B cell (primary cell): Measurements from ENCODE around the gene WDFY4. TPM values are rescaled to one million over a fixed set of nuclear protein-coding genes. Genes with fewer than 3 reads are reported as not detected.

Source experiments
- ATAC-seq: fragments of 200-7000 bp; cut with Tn5 transposase; one replicate; pipeline ENCODE4 v1.10.0; 2021; ENCODE audit warnings: low read depth, mild to moderate bottlenecking, moderate number of reproducible peaks, moderate library complexity
- CTCF ChIA-PET: fragments of 350-600 bp; sonication (Branson Sonifier 250); formaldehyde crosslinking; loops from one replicate; lab custom pipeline; 2021; ENCODE audit warnings: antibody characterized with exemption, inconsistent platforms; lab: Charles Lee
- POLR2A ChIA-PET: fragments of 350-600 bp; sonication (Branson Sonifier 250); formaldehyde crosslinking; loops from one replicate; lab custom pipeline; 2021; ENCODE audit warnings: antibody characterized with exemption; lab: Charles Lee
- DNase-seq: peaks from one replicate; pipeline ENCODE4 v3.0.0; 2013
- H2AFZ ChIP-seq: 2 replicates; pipeline ENCODE4 v1.6.1; 2012; ENCODE audit warnings: mild to moderate bottlenecking, low read depth, low read length; ENCODE audit not compliant: insufficient read depth, poor library complexity, severe bottlenecking
- H3K27ac ChIP-seq, 2 donors: 1 replicate in 1 of 2; 2 replicates in 1 of 2; pipeline ENCODE4 v1.5.1; 2012 to 2013; ENCODE audit warnings: low read length in 2 of 2, mild to moderate bottlenecking in 2 of 2, moderate library complexity in 1 of 2
- H3K27me3 ChIP-seq, 4 experiments: fragments of 200-600 bp in 1 of 4; sonication (generic) in 1 of 4; replicated peaks in 1 of 4; 1 replicate in 2 of 4; 2 replicates in 2 of 4; pipeline versions ENCODE4 v1.6.1 to v1.7.0; 2013 to 2016; ENCODE audit warnings: low read length in 3 of 4, mild to moderate bottlenecking in 2 of 4, mixed read lengths in 1 of 4, moderate library complexity in 1 of 4; ENCODE audit not compliant: insufficient read depth in 4 of 4, control insufficient read depth in 3 of 4; ENCODE audit errors: control extremely low read depth in 1 of 4
- H3K36me3 ChIP-seq, 2 experiments: replicated peaks in 1 of 2; 1 replicate in 1 of 2; 2 replicates in 1 of 2; pipeline versions ENCODE4 v1.6.1 to v1.7.1; 2013; ENCODE audit warnings: low read length in 1 of 2; ENCODE audit not compliant: insufficient read depth in 2 of 2, control insufficient read depth in 1 of 2; ENCODE audit errors: control extremely low read depth in 1 of 2, extremely low read depth in 1 of 2
- H3K4me1 ChIP-seq, 2 donors: fragments of 200-600 bp in 1 of 2; sonication (generic) in 1 of 2; 1 replicate in 1 of 2; 2 replicates in 1 of 2; pipeline versions ENCODE4 v1.5.1 to v1.6.1; 2013 to 2017; ENCODE audit warnings: low read length in 2 of 2; ENCODE audit not compliant: control insufficient read depth in 2 of 2, insufficient read depth in 2 of 2
- H3K4me2 ChIP-seq: replicated peaks from 2 replicates; pipeline ENCODE3; 2012; ENCODE audit warnings: mild to moderate bottlenecking, low read depth, low read length; ENCODE audit not compliant: poor library complexity, severe bottlenecking
- H3K4me3 ChIP-seq, 5 experiments: fragments of 200-600 bp in 1 of 5; sonication (generic) in 1 of 5; 1 replicate in 3 of 5; 2 replicates in 2 of 5; pipeline versions ENCODE4 v1.5.1 to v1.7.0; 2011 to 2016; ENCODE audit warnings: low read length in 4 of 5, mild to moderate bottlenecking in 4 of 5, low read depth in 2 of 5, control low read depth in 1 of 5, moderate library complexity in 1 of 5; ENCODE audit not compliant: insufficient read depth in 1 of 5; ENCODE audit errors: control extremely low read depth in 1 of 5, extremely low read depth in 1 of 5
- H3K79me2 ChIP-seq: fragments of 200-600 bp; sonication (generic); one replicate; pipeline ENCODE4 v1.6.0; 2016; ENCODE audit warnings: low read length; ENCODE audit not compliant: control insufficient read depth, insufficient read depth
- H3K9ac ChIP-seq: fragments of 200-600 bp; sonication (generic); 2 replicates; pipeline ENCODE4 v1.6.1; 2017; ENCODE audit warnings: mild to moderate bottlenecking, low read length, moderate library complexity
- H3K9me3 ChIP-seq, 3 donors: one replicate each; pipeline versions ENCODE4 v1.6.1 to v1.7.1; 2013; ENCODE audit warnings: low read length in 2 of 3; ENCODE audit not compliant: control insufficient read depth in 2 of 3, insufficient read depth in 1 of 3; ENCODE audit errors: control extremely low read depth in 1 of 3
- H4K20me1 ChIP-seq: 2 replicates; pipeline ENCODE4 v1.6.0; 2012; ENCODE audit warnings: mild to moderate bottlenecking, low read length; ENCODE audit not compliant: insufficient read depth, control insufficient read depth, poor library complexity, severe bottlenecking
- H3K27ac Mint-ChIP-seq: one replicate; pipeline ENCODE4 v1.8.0; 2021; ENCODE audit warnings: mixed read lengths
- H3K27me3 Mint-ChIP-seq: one replicate; pipeline ENCODE4 v1.8.0; 2021; ENCODE audit warnings: mixed read lengths
- H3K4me1 Mint-ChIP-seq: one replicate; pipeline ENCODE4 v1.8.0; 2021; ENCODE audit warnings: mixed read lengths
- H3K4me3 Mint-ChIP-seq: one replicate; pipeline ENCODE4 v1.8.0; 2021; ENCODE audit warnings: mixed read lengths
- H3K9me3 Mint-ChIP-seq: one replicate; pipeline ENCODE4 v1.8.0; 2022; ENCODE audit warnings: mixed read lengths; ENCODE audit not compliant: insufficient read depth
- EZH2 ChIP-seq: IDR thresholded peaks from 2 replicates; pipeline ENCODE4 v1.6.1; 2012; ENCODE audit warnings: borderline replicate concordance, low read depth, mild to moderate bottlenecking, moderate library complexity, low read length; ENCODE audit not compliant: insufficient read depth, poor library complexity, severe bottlenecking
- WGBS: methylation state at CpG from one replicate; pipeline ENCODE4 v1.1.5; 2013; ENCODE audit warnings: missing lambda C conversion rate; ENCODE audit not compliant: insufficient coverage; 5-methylcytosine and 5-hydroxymethylcytosine counted together
- intact Hi-C: fragments of 100-400 bp; cut with micrococcal nuclease; formaldehyde crosslinking; loops from one replicate; pipeline ENCODE4 v1.10.0; 2022
- polyA plus RNA-seq: library from polyadenylated mRNA; depleted of rRNA; stranded (reverse); fragments of >200 nt; gene quantifications from 2 replicates; pipeline ENCODE4 v1.2.3, GENCODE V29; 2012
- total RNA-seq, 2 donors: library from RNA; stranded (reverse); fragments of 120-200 nt in 1 of 2; gene quantifications; 1 replicate in 1 of 2; 2 replicates in 1 of 2; pipeline versions ENCODE4 v1.2.3 to v1.2.4, GENCODE V29; 2013 to 2022
- TF ChIP-seq, protein P1 (sequence below): fragments of 200-600 bp; IDR thresholded peaks from one replicate; pipeline ENCODE4 v1.8.0; 2022; ENCODE audit warnings: antibody characterized with exemption, mild to moderate bottlenecking

Gene WDFY4
- total and polyA plus RNA-seq, 2 donors (not counting 1 experiment from before 2014, with no cell fraction given), result 262 to 560 TPM

DNA sequence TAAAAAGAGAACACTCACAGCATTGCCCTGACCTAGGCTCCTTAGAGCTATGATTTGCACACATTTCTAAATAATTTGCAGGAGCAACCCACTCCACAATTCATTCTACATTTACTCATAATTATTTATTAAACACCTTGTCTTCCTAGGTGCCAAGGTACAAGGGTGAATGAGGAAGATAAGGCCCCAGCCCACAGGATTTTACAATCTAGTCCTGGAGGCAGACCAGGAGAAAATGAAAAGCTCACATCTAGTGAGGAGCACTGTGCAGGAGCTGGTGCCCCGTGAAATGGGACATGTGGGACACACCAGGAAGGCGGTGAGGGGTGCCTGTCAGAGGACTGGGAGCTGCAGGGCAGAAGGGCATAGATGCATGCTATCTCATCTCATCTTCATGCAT lies 314.7 kb downstream of the WDFY4 start:
- Histone ChIP-seq H3K36me3 (no peaks in the 10 kb centered on the region), H3K4me1 (no peaks in the 10 kb centered on the region), H3K27ac (no peak overlapping the region), H3K27me3 (peaks cover 0 to 2% (median 0%) of the 10 kb centered on the region in 4 experiments), H3K9me3 (peaks cover 0 to 4% (median 0%) of the 10 kb centered on the region in 3 donors), H3K79me2 (no peaks in the 10 kb centered on the region), H3K4me2 (no peak overlapping the region), H2AFZ (no peak overlapping the region), H4K20me1 (no peaks in the 10 kb centered on the region), H3K4me3 (no peak overlapping the region), H3K9ac (no peak overlapping the region)
- CTCF ChIA-PET, result no interaction called here
- TF ChIP-seq, protein P1, sequence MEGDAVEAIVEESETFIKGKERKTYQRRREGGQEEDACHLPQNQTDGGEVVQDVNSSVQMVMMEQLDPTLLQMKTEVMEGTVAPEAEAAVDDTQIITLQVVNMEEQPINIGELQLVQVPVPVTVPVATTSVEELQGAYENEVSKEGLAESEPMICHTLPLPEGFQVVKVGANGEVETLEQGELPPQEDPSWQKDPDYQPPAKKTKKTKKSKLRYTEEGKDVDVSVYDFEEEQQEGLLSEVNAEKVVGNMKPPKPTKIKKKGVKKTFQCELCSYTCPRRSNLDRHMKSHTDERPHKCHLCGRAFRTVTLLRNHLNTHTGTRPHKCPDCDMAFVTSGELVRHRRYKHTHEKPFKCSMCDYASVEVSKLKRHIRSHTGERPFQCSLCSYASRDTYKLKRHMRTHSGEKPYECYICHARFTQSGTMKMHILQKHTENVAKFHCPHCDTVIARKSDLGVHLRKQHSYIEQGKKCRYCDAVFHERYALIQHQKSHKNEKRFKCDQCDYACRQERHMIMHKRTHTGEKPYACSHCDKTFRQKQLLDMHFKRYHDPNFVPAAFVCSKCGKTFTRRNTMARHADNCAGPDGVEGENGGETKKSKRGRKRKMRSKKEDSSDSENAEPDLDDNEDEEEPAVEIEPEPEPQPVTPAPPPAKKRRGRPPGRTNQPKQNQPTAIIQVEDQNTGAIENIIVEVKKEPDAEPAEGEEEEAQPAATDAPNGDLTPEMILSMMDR, result no peak
- no peak for TF ChIP-seq EZH2
- no peak overlapping the region for H3K27ac Mint-ChIP-seq
- peaks cover 4% of the 10 kb centered on the region for H3K27me3 Mint-ChIP-seq
- DNase-seq, result no peak
- no peaks in the 10 kb centered on the region for H3K9me3 Mint-ChIP-seq
- POLR2A ChIA-PET, result no interaction called here
- H3K4me3 Mint-ChIP-seq, result no peak overlapping the region
- H3K4me1 Mint-ChIP-seq, result no peaks in the 10 kb centered on the region
- 94% methylated on average over 2 of the region's 2 CpGs for WGBS
- ATAC-seq, result no peak
- intact Hi-C loops, result no loop called here

DNA sequence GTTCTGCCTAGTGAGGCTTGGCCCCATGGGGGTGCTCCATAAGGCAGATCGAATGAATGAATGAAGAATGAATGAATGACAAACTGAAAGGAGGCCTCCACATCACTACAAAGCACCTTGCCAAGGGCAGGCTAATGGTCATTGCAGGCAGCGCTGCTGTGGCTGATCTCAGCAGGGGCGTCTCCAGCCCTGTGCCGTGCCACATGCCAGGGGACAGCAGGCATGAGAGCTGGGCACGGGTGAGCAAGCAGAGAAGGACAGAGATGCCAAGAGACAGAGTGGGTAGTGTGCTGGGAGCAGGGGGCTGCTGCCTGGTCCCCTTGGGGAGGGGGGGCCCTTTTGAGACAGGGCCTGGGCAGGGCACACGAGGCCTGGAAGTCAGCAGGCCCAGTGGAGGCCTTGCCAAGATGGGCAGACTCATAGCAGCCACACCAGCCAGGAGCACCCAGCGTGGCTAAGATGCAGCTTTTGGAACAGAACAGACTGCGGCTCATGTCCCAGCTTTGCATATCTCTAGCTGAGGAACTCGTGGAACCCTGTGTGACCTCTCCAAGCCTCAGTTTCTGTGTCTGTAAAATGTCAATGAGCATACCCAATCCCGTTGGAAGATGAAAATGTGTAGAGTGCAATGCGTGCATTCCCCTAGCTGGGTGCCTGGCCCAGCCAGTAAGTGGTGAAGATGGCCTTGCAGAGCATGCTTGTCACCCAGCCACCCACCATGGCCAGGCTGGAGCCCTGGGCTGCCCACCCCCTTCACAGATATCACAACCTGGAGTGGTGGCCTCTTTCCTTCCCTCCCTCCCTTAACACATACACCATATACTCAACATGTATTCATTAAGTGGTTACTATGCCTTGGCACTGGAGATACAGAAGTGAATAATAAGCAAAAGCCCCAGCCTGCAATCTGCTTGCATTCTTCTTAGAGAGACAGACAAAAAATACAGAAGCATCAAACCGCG lies 316.0 kb downstream of the WDFY4 start:
- Histone ChIP-seq H3K36me3 (no peaks in the 10 kb centered on the region), H3K27ac (no peak overlapping the region), H3K4me3 (no peak overlapping the region), H3K9ac (no peak overlapping the region), H3K9me3 (peaks cover 0 to 4% (median 0%) of the 10 kb centered on the region in 3 donors), H3K4me2 (no peak overlapping the region), H4K20me1 (no peaks in the 10 kb centered on the region), H3K79me2 (no peaks in the 10 kb centered on the region), H3K27me3 (peaks cover 0 to 2% (median 0%) of the 10 kb centered on the region in 4 experiments), H2AFZ (no peak overlapping the region), H3K4me1 (no peaks in the 10 kb centered on the region)
- DNase-seq, result no peak
- Mint-ChIP-seq H3K4me1 (no peaks in the 10 kb centered on the region), H3K27ac (no peak overlapping the region), H3K27me3 (peaks cover 4% of the 10 kb centered on the region), H3K9me3 (no peaks in the 10 kb centered on the region), H3K4me3 (no peak overlapping the region)
- POLR2A ChIA-PET, result no interaction called here
- TF ChIP-seq, protein P1, result no peak
- TF ChIP-seq EZH2, result no peak
- 94% methylated on average over 12 of the region's 13 CpGs for WGBS
- no peak for ATAC-seq
- intact Hi-C loops, result no loop called here
- CTCF ChIA-PET, result no interaction called here
